Psoas muscle (tissue), 8 donors: ENCODE measurements around the gene JAML. TPM values are rescaled to one million over a fixed set of nuclear protein-coding genes. Genes with fewer than 3 reads are reported as not detected.
A peak's percentile ranks its signal among the peaks of the same experiment; 100 is the strongest.

Experiments used
- ATAC-seq, 4 donors: fragments of 200-7000 bp; cut with Tn5 transposase; one replicate each; pipeline ENCODE4 v1.9.1; 2020; ENCODE audit warnings: moderate library complexity in 3 of 4, mild to moderate bottlenecking in 2 of 4
- DNase-seq, 2 donors: peaks; one replicate each; pipeline ENCODE4 v3.0.0-alpha.2; 2020
- H3K27ac ChIP-seq: fragments of 200-600 bp; one replicate; pipeline ENCODE4 v1.8.0; 2022
- H3K27me3 ChIP-seq, 3 donors: fragments of 200-600 bp in 1 of 3; one replicate each; pipeline versions ENCODE4 v1.6.1 to v1.8.0; 2013 to 2022; ENCODE audit warnings: low read length in 2 of 3, mild to moderate bottlenecking in 2 of 3, moderate library complexity in 1 of 3; ENCODE audit not compliant: insufficient read depth in 3 of 3
- H3K36me3 ChIP-seq, 2 donors: fragments of 200-600 bp in 1 of 2; one replicate each; pipeline versions ENCODE4 v1.6.1 to v1.8.0; 2013 to 2022; ENCODE audit warnings: low read depth in 1 of 2, mild to moderate bottlenecking in 1 of 2, moderate library complexity in 1 of 2; ENCODE audit not compliant: insufficient read depth in 1 of 2
- H3K4me1 ChIP-seq: fragments of 200-600 bp; one replicate; pipeline ENCODE4 v1.8.0; 2022
- H3K4me3 ChIP-seq: fragments of 200-600 bp; one replicate; pipeline ENCODE4 v1.8.0; 2022; ENCODE audit warnings: mild to moderate bottlenecking
- H3K9me3 ChIP-seq: fragments of 200-600 bp; one replicate; pipeline ENCODE4 v1.8.0; 2022
- WGBS, 3 donors: extraction: QIAGEN DNeasy Blood & Tissue Kit; methylation state at CpG; one replicate each; pipeline versions ENCODE4 v1.1.6 to v1.1.7; 2013; 5-methylcytosine and 5-hydroxymethylcytosine counted together
- intact Hi-C, 2 donors: fragments of 100-400 bp; cut with DNase I; formaldehyde crosslinking; loops; one replicate each; pipeline versions ENCODE4 v1.11.0 to v1.14.2; 2022
- polyA plus RNA-seq, 3 donors: library from polyadenylated mRNA; stranded (reverse); fragments of 200-250 nt; gene quantifications; one replicate each; pipeline ENCODE4 v1.2.3, GENCODE V29; 2013
- total RNA-seq, 4 donors: library from RNA; stranded (reverse); fragmentation: NEBNext Ultra II Directional in 2 of 4; extraction: Animal tissue kit (Norgen Biotek cat#: 25700) in 2 of 4; gene quantifications; one replicate each; pipeline versions ENCODE4 v1.2.1 to v1.2.4, GENCODE V29; 2021 to 2023
- TF ChIP-seq, protein P1 (sequence below): fragments of 200-600 bp; IDR thresholded peaks from one replicate; pipeline ENCODE4 v1.8.0; 2022; ENCODE audit warnings: antibody characterized with exemption
- donor health status: healthy with polysubstance abuse.
- donor health status: DM: no; HTN: no; CAD: no; lungs with moderate emphysema.
- donor health status: Bipolar disorder and iron deficiency.
- donor health status: healthy.
- donor health status: DM: yes; HTN: yes; CAD: no.
- donor health status: DM: no; HTN: no; CAD: no.
- donor health status: DM: no; HTN: no; CAD: no.
- donor health status: DM: yes; HTN: yes; CAD: no.

The JAML gene
- total and polyA plus RNA-seq, 7 donors, result 0.21 to 1.8 (median 0.48) TPM

DNA sequence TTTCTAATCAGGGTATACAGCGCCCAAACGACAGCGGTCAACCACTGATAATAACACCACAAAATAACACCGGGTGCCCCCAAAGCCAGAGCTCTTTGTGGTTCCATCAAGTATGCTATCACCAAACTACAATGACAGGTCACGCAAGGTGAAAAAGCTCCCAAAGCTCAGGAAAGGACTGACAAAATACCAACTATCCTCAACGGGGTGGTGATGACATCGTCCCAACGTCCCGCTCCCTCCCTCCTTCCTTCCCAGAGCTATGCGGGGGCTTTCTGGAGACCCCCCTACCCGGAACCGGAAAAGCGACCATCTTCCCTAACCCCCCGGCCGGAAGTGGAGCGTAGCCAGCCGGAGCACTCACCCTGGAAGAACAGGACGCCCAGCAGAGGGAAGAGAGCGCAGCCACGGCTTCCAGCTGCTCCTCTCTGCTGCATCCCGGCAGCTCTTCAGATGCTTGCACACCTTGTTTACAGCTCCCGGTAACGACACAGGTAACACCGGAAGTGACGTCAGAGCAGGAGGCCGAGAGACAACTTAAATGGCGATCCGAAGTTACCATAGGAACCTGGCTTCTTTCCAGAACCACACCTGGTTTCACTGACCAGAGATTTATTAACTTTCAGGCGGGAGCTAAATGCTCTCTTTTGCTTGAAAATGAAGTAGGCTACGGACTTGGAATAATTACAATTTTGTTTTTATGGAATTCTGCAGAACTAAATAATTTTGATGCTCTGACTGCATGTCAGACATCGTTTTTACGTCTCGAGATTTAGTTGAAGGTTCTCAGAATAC lies 27.2 kb upstream of the JAML start, which contains the start of gene MPZL3:
TSS of gene MPZL3 (minus strand) at position 508 of the 795 bp plus-strand sequence. CDS start at position 437, 71 bp downstream.
- WGBS, 3 donors, result 4 to 7% (median 5%) methylated on average over 33 of the region's 33 CpGs
- H3K4me3 ChIP-seq, result peak within 1 kb of the TSS; percentile 69
- DNase-seq, result peak; percentile 39 to 62
- H3K27ac ChIP-seq, result peak within 1 kb of the TSS; percentile 7
- no peaks in the 10 kb centered on the region for H3K36me3 ChIP-seq
- TF ChIP-seq, protein P1, sequence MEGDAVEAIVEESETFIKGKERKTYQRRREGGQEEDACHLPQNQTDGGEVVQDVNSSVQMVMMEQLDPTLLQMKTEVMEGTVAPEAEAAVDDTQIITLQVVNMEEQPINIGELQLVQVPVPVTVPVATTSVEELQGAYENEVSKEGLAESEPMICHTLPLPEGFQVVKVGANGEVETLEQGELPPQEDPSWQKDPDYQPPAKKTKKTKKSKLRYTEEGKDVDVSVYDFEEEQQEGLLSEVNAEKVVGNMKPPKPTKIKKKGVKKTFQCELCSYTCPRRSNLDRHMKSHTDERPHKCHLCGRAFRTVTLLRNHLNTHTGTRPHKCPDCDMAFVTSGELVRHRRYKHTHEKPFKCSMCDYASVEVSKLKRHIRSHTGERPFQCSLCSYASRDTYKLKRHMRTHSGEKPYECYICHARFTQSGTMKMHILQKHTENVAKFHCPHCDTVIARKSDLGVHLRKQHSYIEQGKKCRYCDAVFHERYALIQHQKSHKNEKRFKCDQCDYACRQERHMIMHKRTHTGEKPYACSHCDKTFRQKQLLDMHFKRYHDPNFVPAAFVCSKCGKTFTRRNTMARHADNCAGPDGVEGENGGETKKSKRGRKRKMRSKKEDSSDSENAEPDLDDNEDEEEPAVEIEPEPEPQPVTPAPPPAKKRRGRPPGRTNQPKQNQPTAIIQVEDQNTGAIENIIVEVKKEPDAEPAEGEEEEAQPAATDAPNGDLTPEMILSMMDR, result no peak
- intact Hi-C loops, result no loop called here
- H3K9me3 ChIP-seq, result no peaks in the 10 kb centered on the region
- peaks cover 0 to 13% (median 6%) of the 10 kb centered on the region in 3 donors for H3K27me3 ChIP-seq
- H3K4me1 ChIP-seq, result peaks cover 3% of the 10 kb centered on the region
- peak; percentile 37 to 54 (median 50) for ATAC-seq

DNA sequence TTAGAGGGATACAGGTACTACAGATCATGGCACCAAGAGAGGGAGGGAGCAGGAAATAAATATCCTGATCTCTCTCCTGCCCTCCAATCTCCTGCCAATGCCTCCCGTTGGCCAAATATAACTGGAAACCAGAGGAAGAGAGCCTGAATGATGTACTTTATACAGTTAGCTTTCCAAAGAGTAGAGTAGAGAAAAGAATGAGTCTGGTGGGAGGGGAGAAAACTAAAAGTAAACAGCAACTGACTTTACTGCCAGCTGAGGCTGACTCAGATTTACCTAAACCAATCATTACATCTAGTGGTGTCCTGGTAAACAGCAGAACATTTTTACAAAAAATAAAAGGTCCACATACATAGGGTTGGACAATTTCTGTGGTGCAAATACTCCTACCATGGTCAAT lies 22.2 kb upstream of the JAML start:
- WGBS, 3 donors, result 65 to 67% (median 67%) methylated on average over 1 of the region's 1 CpG

DNA sequence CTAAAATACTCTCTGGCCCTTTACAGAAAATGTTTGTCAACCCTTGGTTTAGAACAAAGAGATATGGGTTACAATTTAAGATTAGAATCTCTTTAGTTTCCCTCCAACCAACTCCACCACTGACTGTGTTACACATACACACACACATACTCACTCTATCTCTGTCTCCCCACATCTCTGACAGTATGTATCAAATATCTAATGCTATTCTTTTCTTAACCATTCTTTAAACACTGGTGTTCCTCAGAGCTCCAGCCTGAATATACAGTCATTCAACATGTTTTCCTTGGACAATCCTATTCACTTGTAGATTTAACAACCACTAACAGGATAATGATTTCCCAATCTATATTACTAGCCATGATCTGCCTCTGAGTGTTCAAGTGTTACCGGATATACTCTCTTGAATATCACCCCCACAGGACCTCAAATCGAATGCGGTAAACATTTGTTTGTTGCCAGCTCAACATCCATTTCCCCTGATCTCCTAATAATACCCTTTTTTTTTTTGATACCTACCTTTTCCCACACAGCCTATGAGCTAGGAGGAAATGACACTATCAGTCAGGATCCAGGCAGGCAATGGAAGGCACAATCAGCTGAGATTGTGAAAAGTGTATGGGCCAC lies 21.2 kb upstream of the JAML start:
- 86 to 90% (median 87%) methylated on average over 3 of the region's 3 CpGs for WGBS, 3 donors
- no peak for ATAC-seq
- H3K27me3 ChIP-seq, result peaks cover 0 to 11% (median 2%) of the 10 kb centered on the region in 3 donors
- DNase-seq, result no peak
- no peak overlapping the region for H3K27ac ChIP-seq
- no peaks in the 10 kb centered on the region for H3K9me3 ChIP-seq
- H3K4me3 ChIP-seq, result no peak overlapping the region
- intact Hi-C loops, result no loop called here
- no peaks in the 10 kb centered on the region for H3K36me3 ChIP-seq
- TF ChIP-seq, protein P1, result no peak
- H3K4me1 ChIP-seq, result no peaks in the 10 kb centered on the region

More for the DNA sequence above, 22.2 kb upstream of the JAML start:
- Histone ChIP-seq H3K27me3 (peaks cover 2 to 11% (median 2%) of the 10 kb centered on the region in 3 donors), H3K4me3 (no peak overlapping the region), H3K4me1 (peaks cover 3% of the 10 kb centered on the region), H3K27ac (no peak overlapping the region), H3K36me3 (no peaks in the 10 kb centered on the region), H3K9me3 (no peaks in the 10 kb centered on the region)
- TF ChIP-seq, protein P1, result no peak
- intact Hi-C loops, result no loop called here
- DNase-seq (no peak), ATAC-seq (no peak)

DNA sequence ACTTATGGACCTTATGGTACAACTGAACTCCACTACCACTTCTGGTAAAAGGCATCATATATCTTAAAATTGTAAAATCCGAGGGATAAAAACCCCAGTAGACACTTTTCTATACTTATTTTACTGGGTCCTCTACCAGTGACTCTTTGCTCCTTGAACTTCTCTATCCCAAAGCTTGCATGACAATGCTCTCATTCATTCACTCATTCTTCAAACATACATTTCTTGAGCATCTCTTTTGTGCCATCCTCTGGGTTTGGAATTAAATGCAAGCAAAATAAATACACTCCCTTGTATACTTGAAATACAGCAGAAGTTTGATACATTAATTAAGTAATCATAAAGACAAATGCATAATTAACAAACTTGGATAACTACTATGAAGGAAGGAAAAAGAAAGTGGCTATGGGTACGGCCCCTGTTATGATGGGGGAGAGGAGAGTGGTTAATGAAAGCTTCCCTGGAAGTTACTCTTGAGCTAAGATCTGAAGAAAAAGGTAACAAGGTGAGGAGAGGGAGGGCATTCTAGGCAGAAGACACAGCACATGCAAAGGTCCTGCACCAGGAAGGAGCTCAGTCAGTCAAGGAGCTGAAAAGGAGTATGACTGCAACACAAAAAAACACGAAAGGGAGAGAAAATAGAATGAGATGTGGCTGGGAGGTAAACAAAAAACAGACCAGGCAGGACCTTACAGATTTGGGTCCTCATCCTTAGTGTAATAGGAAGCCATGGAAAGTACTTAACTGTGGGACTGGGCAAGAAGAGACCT lies 19.4 kb upstream of the JAML start:
- intact Hi-C loops, result no loop called here
- Histone ChIP-seq H3K36me3 (no peaks in the 10 kb centered on the region), H3K4me3 (no peak overlapping the region), H3K4me1 (no peaks in the 10 kb centered on the region), H3K27ac (no peak overlapping the region), H3K9me3 (no peaks in the 10 kb centered on the region), H3K27me3 (peaks cover 0 to 11% (median 3%) of the 10 kb centered on the region in 3 donors)
- TF ChIP-seq, protein P1, result no peak
- DNase-seq (no peak), ATAC-seq (no peak)
- WGBS, 3 donors, result 54 to 70% (median 67%) methylated on average over 3 of the region's 3 CpGs
